ENCODE measurements around the gene ADRA2A. TPM values are rescaled to one million over a fixed set of nuclear protein-coding genes. Genes with fewer than 3 reads are reported as not detected.

Gene ADRA2A
- 1 to 10 TPM; 3.1 to 6.4 (median 4.7) TPM for polyA plus RNA-seq (ENCODE audit: insufficient read length in 10 of 10)
- long read RNA-seq, donor 1, partial matches to known transcripts: 0 of 2 reads
- long read RNA-seq, donor 1, other reads (novel, unspliced or antisense): 0 of 2 reads
- long read RNA-seq, donor 2, partial matches to known transcripts: 0 of 2 reads
- long read RNA-seq, donor 2, other reads (novel, unspliced or antisense): 0 of 2 reads
- long read RNA-seq, donor 3: 0 reads
- long read RNA-seq, donor 4, partial matches to known transcripts: 0 of 3 reads
- long read RNA-seq, donor 4, other reads (novel, unspliced or antisense): 0 of 3 reads
- long read RNA-seq, donor 5, transcript ADRA2A-201 (1 exons, 3,745 nt): major isoform, 9 of 9 reads
- long read RNA-seq, donor 5, partial matches to known transcripts: 0 of 9 reads
- long read RNA-seq, donor 5, other reads (novel, unspliced or antisense): 0 of 9 reads
- long read RNA-seq, donor 6, partial matches to known transcripts: 0 of 2 reads
- long read RNA-seq, donor 6, other reads (novel, unspliced or antisense): 0 of 2 reads
- long read RNA-seq, donor 7, transcript ADRA2A-201 (1 exons, 3,745 nt): major isoform, 12 of 12 reads
- long read RNA-seq, donor 7, partial matches to known transcripts: 0 of 12 reads
- long read RNA-seq, donor 7, other reads (novel, unspliced or antisense): 0 of 12 reads
- long read RNA-seq, donor 8, partial matches to known transcripts: 0 of 2 reads
- long read RNA-seq, donor 8, other reads (novel, unspliced or antisense): 0 of 2 reads
- long read RNA-seq, donor 9: 0 reads

- DNase-seq: peak; percentile 25 to 79 (median 48)
Observed at GRCh38 chr10:111076682-111077478, at the start of gene ADRA2A. Gene ADRA2A (plus strand): TSS chr10:111077029. CDS start chr10:111077997, 968 bp downstream.

GRCh38 chr10:111030042-111030750 lies 46.6 kb upstream of the ADRA2A start:
- no peak for DNase-seq

GRCh38 chr10:111034598-111035310 lies 42.1 kb upstream of the ADRA2A start:
- peak in 1 of 3 donors; percentile 3 for DNase-seq

- DNase-seq: no peak
Observed at GRCh38 chr10:111035542-111035941, 41.3 kb upstream of the ADRA2A start.

GRCh38 chr10:111037858-111038257 lies 39.0 kb upstream of the ADRA2A start:
- no peak for DNase-seq

GRCh38 chr10:111039522-111039921 lies 37.3 kb upstream of the ADRA2A start:
- no peak for DNase-seq

GRCh38 chr10:111057006-111057405 lies 19.8 kb upstream of the ADRA2A start:
- no peak for DNase-seq

GRCh38 chr10:111063471-111063870 lies 13.4 kb upstream of the ADRA2A start:
- no peak for DNase-seq

GRCh38 chr10:111072232-111072631 lies 4.6 kb upstream of the ADRA2A start:
- DNase-seq: no peak

GRCh38 chr10:111075577-111076185 lies 1.1 kb upstream of the ADRA2A start:
- DNase-seq: no peak

- DNase-seq: peak; percentile 44 to 85 (median 75)
Observed at GRCh38 chr10:111076191-111076681, 593 bp upstream of the ADRA2A start.

GRCh38 chr10:111077479-111077784 lies 603 bp downstream of the ADRA2A start:
- DNase-seq: no peak

- peak in 1 of 3 donors; percentile 56 for DNase-seq
Observed at GRCh38 chr10:111077785-111078504, 1.1 kb downstream of the ADRA2A start.

- DNase-seq: peak in 1 of 3 donors; percentile 39
Observed at GRCh38 chr10:111078505-111079185, 1.8 kb downstream of the ADRA2A start.

GRCh38 chr10:111079241-111079760 lies 2.5 kb downstream of the ADRA2A start:
- peak in 1 of 3 donors; percentile 22 for DNase-seq

GRCh38 chr10:111079781-111080180 lies 3.0 kb downstream of the ADRA2A start:
- peak in 1 of 3 donors; percentile 19 for DNase-seq

- DNase-seq: no peak
Observed at GRCh38 chr10:111080224-111080623, 3.4 kb downstream of the ADRA2A start.

- DNase-seq: no peak
Observed at GRCh38 chr10:111081595-111081994, 4.8 kb downstream of the ADRA2A start.
